GM18511 (cell line): Measurements from ENCODE around the gene CALCOCO1.
A peak's percentile ranks its signal among the peaks of the same experiment; 100 is the strongest.
"Not testable (repeated sequence)": the region's sequence is repeated elsewhere in the genome, so short reads cannot be mapped to it uniquely, and the experiment has no call there.

ENCODE experiments used
- ATAC-seq: cut with Tn5 transposase; IDR thresholded peaks from one replicate; pipeline ENCODE4 v1.9.1; 2021; ENCODE audit warnings: mild to moderate bottlenecking, moderate library complexity; ENCODE audit not compliant: unreplicated experiment

CALCOCO1 gene, protein sequence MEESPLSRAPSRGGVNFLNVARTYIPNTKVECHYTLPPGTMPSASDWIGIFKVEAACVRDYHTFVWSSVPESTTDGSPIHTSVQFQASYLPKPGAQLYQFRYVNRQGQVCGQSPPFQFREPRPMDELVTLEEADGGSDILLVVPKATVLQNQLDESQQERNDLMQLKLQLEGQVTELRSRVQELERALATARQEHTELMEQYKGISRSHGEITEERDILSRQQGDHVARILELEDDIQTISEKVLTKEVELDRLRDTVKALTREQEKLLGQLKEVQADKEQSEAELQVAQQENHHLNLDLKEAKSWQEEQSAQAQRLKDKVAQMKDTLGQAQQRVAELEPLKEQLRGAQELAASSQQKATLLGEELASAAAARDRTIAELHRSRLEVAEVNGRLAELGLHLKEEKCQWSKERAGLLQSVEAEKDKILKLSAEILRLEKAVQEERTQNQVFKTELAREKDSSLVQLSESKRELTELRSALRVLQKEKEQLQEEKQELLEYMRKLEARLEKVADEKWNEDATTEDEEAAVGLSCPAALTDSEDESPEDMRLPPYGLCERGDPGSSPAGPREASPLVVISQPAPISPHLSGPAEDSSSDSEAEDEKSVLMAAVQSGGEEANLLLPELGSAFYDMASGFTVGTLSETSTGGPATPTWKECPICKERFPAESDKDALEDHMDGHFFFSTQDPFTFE

DNA sequence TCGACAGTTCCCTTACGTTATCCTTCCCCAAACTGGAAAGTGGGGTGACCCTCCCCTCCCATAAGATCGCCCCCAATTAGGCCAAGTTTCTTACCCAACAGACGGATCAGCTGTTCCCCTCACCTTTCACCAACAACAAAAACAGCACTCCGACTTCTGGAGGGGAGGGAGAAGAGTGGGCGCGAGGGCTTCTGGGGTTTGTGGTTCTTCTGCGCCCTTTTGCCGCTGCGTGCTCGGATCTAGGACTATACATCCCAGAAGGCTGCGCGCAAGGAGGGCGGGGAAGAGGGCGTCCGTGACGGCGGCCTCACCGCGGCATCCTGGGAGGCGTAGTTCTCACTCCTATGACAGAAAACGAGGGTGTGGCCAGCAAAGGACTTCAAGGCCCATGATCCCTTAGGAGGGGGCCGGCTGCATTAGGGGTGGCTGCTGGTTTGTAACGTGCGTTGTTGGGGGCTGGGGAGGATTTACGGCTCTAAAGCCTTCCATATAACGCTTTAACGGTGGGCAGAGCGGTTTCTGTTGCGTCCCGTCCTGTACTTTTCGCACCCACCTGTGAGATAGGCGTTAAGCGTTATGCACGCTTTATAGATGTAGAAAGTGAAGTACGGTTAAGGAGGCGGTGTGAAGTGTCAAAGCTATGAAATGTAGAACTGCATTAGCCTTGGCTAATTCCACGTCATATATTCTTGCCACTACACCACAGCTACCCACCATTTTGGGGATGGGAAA is at the start of gene CALCOCO1:
TSS of gene CALCOCO1 (minus strand) at position 143 of the 732 bp plus-strand sequence. CDS start 2,210 bp downstream, outside the sequence.
- peak; percentile 98 for ATAC-seq

DNA sequence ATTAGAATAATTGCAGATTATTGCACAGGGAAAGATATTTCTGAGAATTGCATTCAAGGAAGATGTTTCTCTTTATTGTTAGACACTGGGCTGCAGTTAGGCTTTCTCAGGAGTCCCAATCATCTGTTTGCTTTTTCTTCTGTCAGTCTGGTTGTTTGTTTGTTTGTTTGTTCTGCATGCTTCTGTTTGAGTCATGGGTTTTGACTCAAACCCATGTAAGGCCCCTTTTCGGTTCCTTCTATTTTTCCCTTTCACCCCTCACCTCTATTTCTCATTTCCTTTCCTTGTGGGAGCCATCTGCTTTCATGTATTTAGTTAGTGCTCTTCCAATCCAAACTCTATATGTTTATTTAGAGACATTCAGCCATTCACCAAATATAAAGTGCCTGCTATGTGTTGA is 49.6 kb upstream of the CALCOCO1 start:
- no peak for ATAC-seq

DNA sequence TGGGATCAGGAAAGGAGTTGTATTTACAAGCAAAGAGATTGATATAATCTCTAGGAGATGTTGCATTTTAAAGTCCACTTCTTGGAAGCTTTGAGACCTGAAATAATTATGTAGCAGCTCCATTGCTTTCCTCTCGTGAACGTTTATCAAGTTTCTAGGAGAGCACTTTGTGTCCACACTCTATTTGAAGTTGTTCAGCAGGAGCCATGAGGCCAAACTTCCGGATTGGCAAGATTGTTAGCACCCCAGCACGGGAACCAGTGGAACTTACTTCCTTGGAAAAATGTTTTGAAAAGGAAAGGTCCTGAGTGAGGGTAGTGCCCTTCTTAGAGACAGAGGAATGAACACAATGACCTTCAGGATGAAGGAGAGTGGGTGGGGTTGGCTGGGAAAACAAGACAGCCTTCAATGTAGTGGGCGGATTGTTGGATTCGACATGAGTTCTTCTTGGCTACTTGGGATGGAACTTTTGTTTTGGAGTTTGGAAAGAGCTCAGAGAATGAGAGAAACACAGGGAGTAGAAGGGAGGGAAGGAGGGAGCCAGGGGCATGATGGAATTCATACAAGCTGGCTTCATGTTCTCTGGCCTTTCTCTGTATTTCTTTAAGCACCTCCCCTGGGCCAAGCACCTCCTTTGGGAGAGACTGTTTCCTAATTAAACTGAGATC is 48.4 kb upstream of the CALCOCO1 start:
- ATAC-seq: no peak

DNA sequence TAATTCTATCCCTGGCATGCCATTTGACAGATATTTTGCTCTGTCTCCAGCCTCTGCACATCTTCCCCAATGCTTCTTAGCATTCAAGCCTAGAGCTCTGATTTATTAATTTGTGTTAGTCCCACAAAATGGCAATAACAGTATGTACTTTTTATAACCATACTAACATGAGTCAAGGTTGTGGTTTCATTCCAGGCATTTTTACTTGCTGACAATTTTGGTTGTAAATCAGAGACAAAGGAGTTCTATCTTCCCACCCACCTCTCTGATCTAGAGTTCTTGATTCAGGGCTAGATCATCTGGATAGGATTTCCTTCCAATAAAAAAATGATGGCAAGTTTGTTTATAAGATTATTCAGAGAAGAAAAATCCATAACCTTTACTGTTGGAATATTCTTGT is 43.0 kb upstream of the CALCOCO1 start:
- no peak for ATAC-seq

DNA sequence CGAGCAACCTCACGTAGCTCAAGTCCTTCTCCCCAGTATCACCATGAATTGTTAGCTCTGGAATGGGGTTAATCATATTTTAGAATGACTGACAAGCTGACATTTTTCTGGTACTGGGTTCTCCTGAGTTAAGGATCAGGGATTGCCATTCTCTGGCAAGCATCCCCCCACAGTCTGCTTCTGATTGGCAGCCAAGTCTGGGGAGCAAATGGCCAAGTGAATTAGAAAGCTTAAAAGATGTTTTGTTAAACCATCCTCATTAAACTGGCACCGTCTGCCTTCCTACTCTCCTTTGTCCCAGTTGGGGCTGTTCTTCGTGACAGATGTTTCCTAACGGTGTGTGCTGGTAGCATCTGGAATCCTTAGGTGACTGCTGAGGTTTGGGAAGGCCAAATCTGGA is 41.7 kb upstream of the CALCOCO1 start:
- ATAC-seq: no peak

DNA sequence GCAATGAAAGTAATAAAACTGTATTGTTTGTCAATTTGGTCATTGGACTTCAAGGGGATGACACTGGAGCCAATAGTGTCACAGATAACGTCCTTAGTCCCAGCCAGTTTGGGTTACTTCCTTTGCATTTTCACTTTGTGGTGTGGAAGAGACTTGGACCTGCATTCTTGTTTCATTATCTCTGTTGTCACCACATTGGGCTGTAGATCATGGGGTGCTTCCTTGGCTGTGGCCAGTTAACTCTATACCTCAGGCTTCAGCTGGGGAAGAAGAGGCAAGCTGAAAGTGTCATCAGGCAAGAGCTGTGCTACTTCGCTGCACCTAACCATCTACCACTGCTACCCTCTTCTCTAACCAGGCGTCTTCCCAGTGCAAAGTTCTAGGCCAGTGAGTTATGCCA is 39.6 kb upstream of the CALCOCO1 start:
- no peak for ATAC-seq

DNA sequence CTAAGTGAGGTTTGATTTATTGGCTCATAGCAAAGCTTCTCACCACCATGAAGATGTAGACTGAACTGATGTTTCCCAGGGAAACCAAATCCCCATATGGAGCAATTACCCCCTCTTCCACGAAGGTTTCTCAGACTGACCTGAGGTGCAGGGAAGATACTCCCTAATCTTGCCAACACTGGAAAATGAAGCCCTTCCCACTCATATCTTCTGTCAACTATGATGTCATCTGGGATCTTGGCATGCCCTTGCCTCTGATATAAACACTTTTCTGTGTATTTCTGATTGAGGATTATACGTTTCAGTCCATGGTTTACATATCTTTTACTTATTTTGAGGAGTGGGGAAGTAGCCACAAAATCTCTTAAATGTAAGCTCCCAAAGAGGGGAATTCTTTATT is 38.6 kb upstream of the CALCOCO1 start:
- ATAC-seq: no peak

DNA sequence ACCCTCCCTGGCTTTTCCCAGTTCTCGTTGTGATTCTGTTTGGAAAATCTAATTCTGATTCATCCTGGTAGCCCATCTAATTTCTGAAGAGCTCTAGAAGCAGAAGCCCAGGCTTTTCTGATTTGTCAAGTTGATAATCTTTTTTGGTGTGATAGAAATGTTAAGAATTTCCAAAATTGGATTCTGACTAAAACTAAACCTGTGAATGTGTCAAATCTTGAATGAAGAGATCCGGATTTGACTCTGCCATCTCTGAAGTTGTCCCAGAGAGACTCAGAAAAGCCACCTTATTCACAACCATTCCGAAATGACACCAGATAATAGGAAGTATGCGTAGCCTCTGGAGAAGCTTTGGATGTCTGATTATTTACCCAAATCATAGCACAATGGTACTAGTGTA is 37.4 kb upstream of the CALCOCO1 start:
- ATAC-seq: no peak

DNA sequence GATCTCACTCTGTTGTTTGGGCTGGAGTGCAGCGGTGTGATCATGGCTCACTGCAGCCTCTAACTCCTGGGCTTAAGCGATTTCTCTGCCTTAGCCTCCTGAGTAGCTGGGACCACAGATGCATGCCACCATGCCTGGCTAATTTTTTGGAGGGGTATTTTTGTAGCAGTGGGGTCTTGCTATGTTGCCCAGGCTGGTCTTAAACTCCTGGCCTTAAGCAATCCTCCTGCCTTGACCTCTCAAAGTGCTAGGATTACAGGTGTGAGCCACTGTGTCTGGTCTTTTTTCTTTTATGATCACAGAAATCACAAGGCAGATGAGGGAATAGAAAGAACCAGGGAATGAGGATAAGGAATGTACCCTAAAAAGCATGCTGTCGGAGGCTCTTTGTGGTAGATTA is 35.5 kb upstream of the CALCOCO1 start:
- ATAC-seq: not testable (repeated sequence)

DNA sequence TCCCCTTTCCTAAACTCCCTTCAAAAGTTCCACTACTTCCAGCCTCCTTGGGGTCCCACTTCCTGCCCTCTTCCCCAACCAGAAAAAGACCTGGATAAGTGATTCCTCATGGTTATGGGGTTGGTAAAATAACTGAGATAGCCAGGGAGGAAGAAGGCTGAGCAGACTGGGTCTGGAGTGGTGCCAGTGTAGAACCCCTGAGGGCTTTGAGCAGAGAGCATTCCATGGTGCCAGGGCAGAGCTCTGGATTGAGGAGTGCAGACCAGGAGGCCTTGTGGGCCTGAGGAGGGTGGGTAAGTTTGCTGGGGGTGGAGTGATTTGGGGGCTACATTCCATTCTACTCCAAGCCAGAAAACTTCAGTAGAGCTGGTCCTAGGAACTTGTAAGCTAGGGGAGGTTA is 34.1 kb upstream of the CALCOCO1 start:
- no peak for ATAC-seq

DNA sequence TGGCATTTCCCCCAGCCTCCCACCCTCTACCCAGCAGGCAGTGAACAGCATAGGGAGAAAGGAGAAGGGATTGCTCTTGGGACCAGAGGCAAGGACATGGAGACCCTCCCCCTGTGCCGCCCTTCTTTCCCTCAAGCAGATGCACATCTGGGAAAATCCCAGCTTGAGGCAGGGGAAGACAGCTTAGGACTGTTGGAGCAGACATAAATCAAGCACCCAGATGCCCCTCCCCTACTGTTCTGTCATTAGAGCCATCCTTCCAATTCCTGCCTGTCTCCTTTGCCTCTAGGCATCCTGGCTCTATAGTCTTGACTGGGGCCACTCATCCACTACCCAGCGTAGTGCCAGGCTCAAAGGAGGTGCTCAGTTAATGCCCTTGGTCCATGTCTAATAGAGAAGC is 32.0 kb upstream of the CALCOCO1 start:
- ATAC-seq: no peak

DNA sequence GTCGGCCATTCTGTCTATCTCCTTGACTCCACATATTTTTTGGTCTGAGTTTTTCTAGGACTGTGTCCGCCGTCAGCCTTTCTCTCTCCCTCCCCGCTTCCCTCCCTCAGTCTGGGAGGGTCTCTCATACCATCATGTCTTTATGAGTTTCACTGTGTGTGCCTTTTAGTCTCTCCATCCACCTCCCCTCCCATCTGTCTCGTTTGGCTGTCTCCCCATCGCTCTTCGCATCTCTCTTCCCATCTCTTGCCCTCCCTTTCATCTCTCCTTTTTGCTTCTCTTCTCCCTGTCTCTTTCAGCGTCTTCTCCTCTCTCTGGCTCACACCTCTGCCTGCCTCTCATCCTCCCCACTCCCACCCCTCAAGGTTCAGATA is 31.5 kb upstream of the CALCOCO1 start:
- no peak for ATAC-seq

DNA sequence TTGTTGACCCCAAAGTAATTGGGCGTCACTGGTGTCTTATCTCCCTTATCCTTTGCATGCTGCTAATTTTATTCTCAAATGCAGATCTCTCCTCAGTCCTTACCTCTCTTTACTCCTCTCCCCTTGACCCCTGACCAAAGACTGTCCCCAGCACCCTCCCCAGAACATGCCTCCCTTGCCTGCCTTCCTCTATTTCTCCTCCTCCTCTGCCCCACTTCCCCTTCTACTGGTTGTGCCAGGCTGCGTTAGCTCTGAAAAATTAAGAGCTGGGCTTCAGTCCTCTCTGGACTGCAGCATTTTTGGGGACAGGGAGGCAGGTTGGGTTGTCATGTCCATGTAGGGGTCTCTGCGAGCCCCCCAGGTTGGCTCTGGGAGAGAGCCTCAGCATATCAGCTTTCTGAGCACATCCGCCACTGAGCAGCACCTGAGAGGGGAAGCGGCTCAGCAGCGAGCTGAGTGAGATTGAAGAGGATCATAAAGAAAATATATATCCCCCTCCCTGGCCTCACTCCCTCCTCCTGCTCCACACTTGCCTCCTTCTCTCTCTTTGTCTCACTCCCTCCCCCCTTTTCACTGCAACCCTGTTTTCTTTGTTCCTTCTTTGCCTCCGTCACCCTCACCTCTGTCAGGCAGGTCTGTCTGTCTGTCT is 31.0 kb upstream of the CALCOCO1 start:
- no peak for ATAC-seq

DNA sequence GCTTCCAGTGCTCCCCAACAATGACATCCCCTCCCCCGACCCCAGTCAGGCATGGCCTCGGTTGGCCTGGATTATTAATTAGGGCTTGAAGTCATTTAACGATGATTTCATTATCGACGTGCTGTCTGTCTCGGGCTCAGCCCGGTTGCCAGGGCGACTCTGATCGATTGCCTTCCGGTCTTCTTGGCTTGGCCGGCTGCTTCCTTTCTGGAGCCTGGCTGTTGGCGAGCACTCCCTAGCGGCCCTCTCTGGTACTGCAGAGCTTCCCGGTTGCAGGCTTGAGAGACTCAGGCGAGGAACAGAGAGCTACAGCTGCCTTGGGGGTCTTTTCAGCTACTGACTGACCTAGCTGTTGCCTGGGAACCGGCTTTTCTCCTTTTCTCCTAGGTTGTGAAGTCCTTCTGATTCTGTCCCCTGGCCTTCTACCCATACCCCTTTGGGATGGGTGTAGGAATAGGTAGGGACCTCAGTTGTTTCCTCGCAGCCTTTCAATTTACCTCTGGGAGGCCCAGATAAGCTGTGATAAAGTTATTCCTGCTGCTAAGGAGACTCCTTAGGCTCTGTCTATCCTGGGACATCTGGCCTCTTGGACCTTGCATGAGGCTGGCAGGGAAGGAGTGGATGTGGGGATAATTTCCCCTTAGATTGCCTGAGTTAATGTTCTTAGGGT is 30.0 kb upstream of the CALCOCO1 start:
- ATAC-seq: peak; percentile 79

DNA sequence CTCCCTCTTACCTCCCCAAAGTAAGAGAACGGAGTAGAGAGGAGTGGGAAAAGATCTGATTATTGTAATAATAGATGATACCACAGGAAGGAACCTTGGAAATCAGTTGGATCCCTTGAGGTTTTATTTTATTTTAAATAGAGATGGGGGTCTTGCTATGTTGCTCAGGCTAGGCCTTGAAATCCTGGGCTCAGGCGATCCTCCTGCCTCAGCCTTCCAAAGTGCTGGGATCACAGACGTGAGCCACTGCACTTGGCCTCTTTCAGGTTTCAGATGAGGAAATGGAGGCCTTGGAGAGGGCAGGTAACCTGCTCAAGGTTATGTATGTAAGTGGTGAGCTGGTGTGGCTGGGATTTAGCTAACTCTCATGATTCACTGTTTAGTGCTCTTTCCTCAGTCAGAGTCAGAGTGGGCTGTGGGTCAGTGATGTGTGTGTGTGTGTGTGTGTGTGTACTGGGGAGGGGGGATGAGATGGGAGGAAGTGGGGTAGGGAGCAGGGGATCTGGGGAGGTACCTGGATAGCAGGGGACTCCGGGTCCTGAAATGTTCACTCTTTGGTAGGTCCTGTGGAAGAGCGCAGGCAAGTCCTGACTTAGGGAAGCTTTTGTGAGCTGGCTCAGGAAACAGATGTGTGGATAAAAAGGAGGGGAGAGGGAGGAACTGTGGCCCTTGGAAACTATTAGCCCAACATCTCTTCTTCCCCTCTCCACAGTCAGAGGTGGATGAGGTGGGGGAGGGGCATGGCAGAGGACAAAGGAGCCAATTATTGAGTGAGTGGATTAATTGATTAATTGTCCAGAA is 29.2 kb upstream of the CALCOCO1 start:
- ATAC-seq: peak; percentile 3

DNA sequence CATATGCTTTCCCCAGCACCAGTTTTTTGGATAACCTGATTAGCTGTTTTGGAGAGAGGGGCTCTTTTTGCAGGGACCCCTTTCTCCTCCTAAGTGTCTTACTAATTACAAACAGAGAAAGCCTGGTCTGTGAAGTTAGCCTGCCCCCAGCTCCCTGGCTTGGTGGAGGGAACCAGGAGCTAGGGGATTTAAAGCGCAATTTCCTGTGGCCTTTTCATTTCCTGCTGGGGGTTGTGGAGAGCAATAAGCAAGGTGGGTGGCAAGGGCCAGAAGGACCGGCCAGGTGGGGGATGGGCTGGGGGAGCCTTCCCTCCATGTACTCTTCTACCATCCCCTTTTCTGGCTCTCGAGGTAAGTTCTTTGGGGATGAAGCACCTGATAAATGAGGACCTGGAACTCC is 28.6 kb upstream of the CALCOCO1 start:
- ATAC-seq: no peak

DNA sequence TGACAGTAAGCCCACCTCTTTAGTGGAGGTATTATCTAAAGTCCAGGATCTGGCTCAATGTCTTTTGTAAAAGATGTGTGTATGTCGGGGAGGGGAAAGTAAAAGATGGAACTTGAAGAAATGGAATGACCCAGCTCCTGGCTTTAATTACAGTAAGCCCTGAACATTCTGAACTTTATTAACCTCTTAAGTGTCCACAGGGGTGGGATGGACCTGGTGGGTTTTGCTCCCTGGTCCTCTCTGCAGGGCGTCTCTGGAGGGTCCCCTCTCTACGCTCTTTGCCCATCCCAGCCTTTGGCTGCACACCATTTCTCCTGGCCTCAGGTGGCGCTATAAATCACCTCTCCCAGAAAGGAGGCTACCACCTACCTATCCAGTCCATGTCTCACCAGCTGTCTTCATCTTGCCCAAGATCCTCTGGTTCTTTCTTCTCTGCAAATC is 28.2 kb upstream of the CALCOCO1 start:
- no peak for ATAC-seq

DNA sequence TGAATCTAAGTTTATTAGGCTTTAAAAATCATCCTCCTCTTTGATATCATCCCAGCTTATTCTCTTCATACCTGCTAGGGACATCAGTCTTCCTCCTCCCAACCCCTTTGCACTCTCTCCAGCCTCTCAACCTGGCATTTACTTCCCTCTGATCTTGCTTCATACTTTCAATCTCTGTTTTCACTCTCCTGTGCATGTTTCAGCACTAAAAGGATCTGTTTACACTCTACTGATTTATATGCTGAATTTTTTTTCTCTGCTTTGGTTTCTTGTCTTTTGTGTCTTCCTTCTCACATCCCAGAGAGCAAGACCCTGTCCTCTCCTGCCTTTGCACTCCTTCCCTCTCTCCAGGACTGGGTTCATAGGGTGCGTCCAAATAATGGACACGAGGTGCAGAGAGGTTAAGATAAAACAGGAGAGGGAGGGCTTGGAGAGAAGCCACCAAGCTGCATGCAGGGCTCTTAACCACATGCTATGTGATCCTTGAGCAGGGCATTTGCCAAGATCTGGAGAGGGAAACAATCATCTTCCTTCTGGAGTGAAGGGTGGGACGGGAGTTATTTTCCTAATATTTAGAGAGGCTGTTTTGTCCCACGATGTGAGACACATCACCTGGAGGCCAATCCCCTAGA is 27.5 kb upstream of the CALCOCO1 start:
- no peak for ATAC-seq

DNA sequence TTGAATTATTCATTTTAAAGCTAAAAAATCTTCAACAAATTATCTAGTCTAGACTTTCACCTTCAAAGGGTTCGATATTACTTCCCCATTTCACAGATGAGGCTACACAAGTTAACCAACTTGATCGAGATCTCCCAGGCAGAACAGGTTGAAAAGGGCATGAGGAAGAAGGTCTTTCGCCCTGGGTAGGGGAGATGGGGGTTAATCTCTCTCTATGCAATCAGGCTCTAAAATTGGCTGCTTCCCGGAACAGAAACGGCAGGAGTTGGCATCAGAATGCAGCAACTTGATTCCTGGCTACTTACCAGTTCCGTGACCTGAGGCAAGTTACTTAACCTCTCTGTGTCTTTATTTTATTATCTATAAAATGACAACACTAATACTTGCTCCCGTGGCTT is 26.9 kb upstream of the CALCOCO1 start:
- no peak for ATAC-seq
